GM23338 (cell line): Measurements from ENCODE around the gene CLIP1. TPM values are rescaled to one million over a fixed set of nuclear protein-coding genes. Genes with fewer than 3 reads are reported as not detected.

Experiments
- ATAC-seq: fragments of 200-7000 bp; cut with Tn5 transposase; 3 replicates; pipeline ENCODE4 v1.9.1; 2020
- DNase-seq: peaks from one replicate; pipeline ENCODE4 v3.0.0-alpha.2; 2015; ENCODE audit warnings: low spot score
- H2AFZ ChIP-seq: fragments of 200-600 bp; sonication (generic); 2 replicates; pipeline ENCODE4 v1.8.0; 2016; ENCODE audit warnings: antibody characterized with exemption, mild to moderate bottlenecking, moderate library complexity
- H3F3A ChIP-seq: fragments of 200-600 bp; sonication (generic); replicated peaks from 2 replicates; pipeline ENCODE4 v1.8.0; 2017; ENCODE audit warnings: antibody characterized with exemption, mixed run types, low read depth
- H3K27ac ChIP-seq: fragments of 200-600 bp; sonication (generic); 2 replicates; pipeline ENCODE4 v1.6.1; 2016; ENCODE audit warnings: low read depth
- H3K27me3 ChIP-seq: fragments of 200-600 bp; sonication (generic); 2 replicates; pipeline ENCODE4 v1.8.0; 2016; ENCODE audit warnings: mild to moderate bottlenecking, mixed run types, moderate library complexity; ENCODE audit not compliant: insufficient read depth
- H3K36me3 ChIP-seq: fragments of 200-600 bp; sonication (generic); 2 replicates; pipeline ENCODE4 v1.8.0; 2016; ENCODE audit warnings: mild to moderate bottlenecking; ENCODE audit not compliant: insufficient read depth
- H3K4me1 ChIP-seq: fragments of 200-600 bp; sonication (generic); 2 replicates; pipeline ENCODE4 v1.8.0; 2016; ENCODE audit warnings: mild to moderate bottlenecking, moderate library complexity; ENCODE audit not compliant: insufficient read depth
- H3K4me2 ChIP-seq: fragments of 200-600 bp; sonication (generic); 2 replicates; pipeline ENCODE4 v1.7.1; 2017; ENCODE audit warnings: mixed run types
- H3K4me3 ChIP-seq: fragments of 200-600 bp; sonication (generic); 2 replicates; pipeline ENCODE4 v1.6.1; 2016; ENCODE audit warnings: mixed run types
- H3K79me2 ChIP-seq: fragments of 200-600 bp; sonication (generic); replicated peaks from 2 replicates; pipeline ENCODE4 v1.8.0; 2017; ENCODE audit warnings: mild to moderate bottlenecking; ENCODE audit not compliant: insufficient read depth
- H3K9me2 ChIP-seq: fragments of 200-600 bp; sonication (generic); 2 replicates; pipeline ENCODE4 v1.8.0; 2017; ENCODE audit not compliant: insufficient read depth
- H4K20me1 ChIP-seq: fragments of 200-600 bp; sonication (generic); replicated peaks from 2 replicates; pipeline ENCODE4 v1.8.0; 2017; ENCODE audit warnings: mild to moderate bottlenecking; ENCODE audit not compliant: insufficient read depth
- H3K27ac Mint-ChIP-seq: 2 replicates; pipeline ENCODE4 v1.8.0; 2020; ENCODE audit warnings: inconsistent platforms, mild to moderate bottlenecking, moderate library complexity, mixed read lengths
- H3K27me3 Mint-ChIP-seq: 3 replicates; pipeline ENCODE4 v1.8.0; 2022; ENCODE audit warnings: low read depth, mild to moderate bottlenecking, moderate library complexity, mixed read lengths, inconsistent platforms; ENCODE audit not compliant: insufficient read depth, poor library complexity
- H3K36me3 Mint-ChIP-seq: 3 replicates; pipeline ENCODE4 v1.8.0; 2021; ENCODE audit warnings: low read depth, mild to moderate bottlenecking, inconsistent platforms, moderate library complexity, mixed read lengths
- H3K4me1 Mint-ChIP-seq: 3 replicates; pipeline ENCODE4 v1.8.0; 2020; ENCODE audit warnings: mild to moderate bottlenecking, inconsistent platforms, mixed read lengths
- H3K4me3 Mint-ChIP-seq: 3 replicates; pipeline ENCODE4 v1.8.0; 2021; ENCODE audit warnings: moderate library complexity, mild to moderate bottlenecking, inconsistent platforms, mixed read lengths
- H3K9me3 Mint-ChIP-seq: 3 replicates; pipeline ENCODE4 v1.8.0; 2020; ENCODE audit warnings: moderate library complexity, mild to moderate bottlenecking, inconsistent platforms, mixed read lengths
- CREB1 ChIP-seq: fragments of 250-450 bp; sonication (Bioruptor Pico); IDR thresholded peaks from 2 replicates; pipeline ENCODE4 v1.5.0; 2020; ENCODE audit warnings: low read depth, mild to moderate bottlenecking, moderate library complexity
- JUNB ChIP-seq: IDR thresholded peaks from one replicate; pipeline ENCODE4 v1.6.1; 2016; ENCODE audit warnings: antibody characterized with exemption; ENCODE audit not compliant: unreplicated experiment
- POLR2AphosphoS5 ChIP-seq: IDR thresholded peaks from 2 replicates; pipeline ENCODE4 v1.6.1; 2016; ENCODE audit warnings: antibody characterized with exemption, low read depth
- STAT1 ChIP-seq: IDR thresholded peaks from one replicate; pipeline ENCODE4 v1.6.1; 2016; ENCODE audit warnings: antibody characterized with exemption; ENCODE audit not compliant: unreplicated experiment
- ZNF114 ChIP-seq: fragments of 250-450 bp; sonication (Bioruptor Pico); IDR thresholded peaks from 2 replicates; pipeline ENCODE4 v1.5.0; 2020; ENCODE audit warnings: mild to moderate bottlenecking, moderate library complexity
- polyA plus RNA-seq: library from polyadenylated mRNA; unstranded; fragments of >200 nt; fragmentation: Nextera tagmentation; extraction: Ambion mirVana; gene quantifications from 2 replicates; pipeline ENCODE4 v1.2.1, GENCODE V29; 2016
- total RNA-seq: library from RNA; depleted of rRNA; stranded (reverse); fragments of >200 nt; shearing (Covaris generic); gene quantifications from 2 replicates; pipeline ENCODE4 v1.2.3, GENCODE V29; 2014
- TF ChIP-seq, protein P1 (sequence below): IDR thresholded peaks from one replicate; pipeline ENCODE4 v1.6.1; 2018; ENCODE audit warnings: antibody characterized with exemption; ENCODE audit not compliant: unreplicated experiment
- TF ChIP-seq, protein P2 (sequence below): IDR thresholded peaks from 2 replicates; pipeline ENCODE4 v1.6.1; 2016; ENCODE audit warnings: antibody characterized with exemption
- TF ChIP-seq, protein P3 (sequence below): fragments of 250-450 bp; sonication (Bioruptor Pico); IDR thresholded peaks from 2 replicates; pipeline ENCODE4 v1.5.0; 2020; ENCODE audit warnings: mild to moderate bottlenecking, moderate library complexity

CLIP1 gene
- total and polyA plus RNA-seq, 2 experiments from 2014 or later = 11.5 to 21.1 TPM

DNA sequence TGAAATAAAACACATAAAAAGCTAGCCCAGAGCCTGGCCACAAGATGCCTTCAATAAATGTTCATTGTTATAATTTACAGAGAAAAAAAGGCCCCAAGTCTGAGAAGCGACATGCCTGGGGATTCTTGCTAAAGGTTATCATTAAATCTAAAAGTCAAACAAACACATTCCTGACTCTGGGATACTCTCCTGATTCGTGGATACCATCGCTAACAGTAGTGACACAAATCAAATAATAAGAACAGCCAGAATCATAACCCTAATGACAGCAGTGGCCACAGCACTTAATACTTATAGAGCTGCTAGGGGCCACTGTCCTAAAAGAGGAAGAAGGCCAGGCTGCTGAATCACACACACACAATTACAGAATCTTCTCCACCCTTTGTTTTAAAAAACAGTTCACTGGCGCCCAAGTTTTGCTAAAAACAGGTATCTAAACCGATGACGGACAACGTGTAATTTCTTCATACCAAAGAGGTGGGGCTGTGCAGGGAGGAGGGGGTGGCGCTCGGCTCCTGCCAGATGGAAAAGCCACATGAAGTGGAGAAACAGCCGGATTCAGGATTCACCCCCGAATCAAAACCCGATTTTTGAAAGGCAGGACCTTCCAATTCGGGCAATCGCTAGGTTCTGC is 1.2 kb downstream of the CLIP1 start (continued):
- TF ChIP-seq, protein P1, sequence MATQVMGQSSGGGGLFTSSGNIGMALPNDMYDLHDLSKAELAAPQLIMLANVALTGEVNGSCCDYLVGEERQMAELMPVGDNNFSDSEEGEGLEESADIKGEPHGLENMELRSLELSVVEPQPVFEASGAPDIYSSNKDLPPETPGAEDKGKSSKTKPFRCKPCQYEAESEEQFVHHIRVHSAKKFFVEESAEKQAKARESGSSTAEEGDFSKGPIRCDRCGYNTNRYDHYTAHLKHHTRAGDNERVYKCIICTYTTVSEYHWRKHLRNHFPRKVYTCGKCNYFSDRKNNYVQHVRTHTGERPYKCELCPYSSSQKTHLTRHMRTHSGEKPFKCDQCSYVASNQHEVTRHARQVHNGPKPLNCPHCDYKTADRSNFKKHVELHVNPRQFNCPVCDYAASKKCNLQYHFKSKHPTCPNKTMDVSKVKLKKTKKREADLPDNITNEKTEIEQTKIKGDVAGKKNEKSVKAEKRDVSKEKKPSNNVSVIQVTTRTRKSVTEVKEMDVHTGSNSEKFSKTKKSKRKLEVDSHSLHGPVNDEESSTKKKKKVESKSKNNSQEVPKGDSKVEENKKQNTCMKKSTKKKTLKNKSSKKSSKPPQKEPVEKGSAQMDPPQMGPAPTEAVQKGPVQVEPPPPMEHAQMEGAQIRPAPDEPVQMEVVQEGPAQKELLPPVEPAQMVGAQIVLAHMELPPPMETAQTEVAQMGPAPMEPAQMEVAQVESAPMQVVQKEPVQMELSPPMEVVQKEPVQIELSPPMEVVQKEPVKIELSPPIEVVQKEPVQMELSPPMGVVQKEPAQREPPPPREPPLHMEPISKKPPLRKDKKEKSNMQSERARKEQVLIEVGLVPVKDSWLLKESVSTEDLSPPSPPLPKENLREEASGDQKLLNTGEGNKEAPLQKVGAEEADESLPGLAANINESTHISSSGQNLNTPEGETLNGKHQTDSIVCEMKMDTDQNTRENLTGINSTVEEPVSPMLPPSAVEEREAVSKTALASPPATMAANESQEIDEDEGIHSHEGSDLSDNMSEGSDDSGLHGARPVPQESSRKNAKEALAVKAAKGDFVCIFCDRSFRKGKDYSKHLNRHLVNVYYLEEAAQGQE = no peak
- TF ChIP-seq STAT1 = no peak
- TF ChIP-seq, protein P2, sequence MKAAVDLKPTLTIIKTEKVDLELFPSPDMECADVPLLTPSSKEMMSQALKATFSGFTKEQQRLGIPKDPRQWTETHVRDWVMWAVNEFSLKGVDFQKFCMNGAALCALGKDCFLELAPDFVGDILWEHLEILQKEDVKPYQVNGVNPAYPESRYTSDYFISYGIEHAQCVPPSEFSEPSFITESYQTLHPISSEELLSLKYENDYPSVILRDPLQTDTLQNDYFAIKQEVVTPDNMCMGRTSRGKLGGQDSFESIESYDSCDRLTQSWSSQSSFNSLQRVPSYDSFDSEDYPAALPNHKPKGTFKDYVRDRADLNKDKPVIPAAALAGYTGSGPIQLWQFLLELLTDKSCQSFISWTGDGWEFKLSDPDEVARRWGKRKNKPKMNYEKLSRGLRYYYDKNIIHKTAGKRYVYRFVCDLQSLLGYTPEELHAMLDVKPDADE = no peak
- TF ChIP-seq POLR2AphosphoS5 = no peak

DNA sequence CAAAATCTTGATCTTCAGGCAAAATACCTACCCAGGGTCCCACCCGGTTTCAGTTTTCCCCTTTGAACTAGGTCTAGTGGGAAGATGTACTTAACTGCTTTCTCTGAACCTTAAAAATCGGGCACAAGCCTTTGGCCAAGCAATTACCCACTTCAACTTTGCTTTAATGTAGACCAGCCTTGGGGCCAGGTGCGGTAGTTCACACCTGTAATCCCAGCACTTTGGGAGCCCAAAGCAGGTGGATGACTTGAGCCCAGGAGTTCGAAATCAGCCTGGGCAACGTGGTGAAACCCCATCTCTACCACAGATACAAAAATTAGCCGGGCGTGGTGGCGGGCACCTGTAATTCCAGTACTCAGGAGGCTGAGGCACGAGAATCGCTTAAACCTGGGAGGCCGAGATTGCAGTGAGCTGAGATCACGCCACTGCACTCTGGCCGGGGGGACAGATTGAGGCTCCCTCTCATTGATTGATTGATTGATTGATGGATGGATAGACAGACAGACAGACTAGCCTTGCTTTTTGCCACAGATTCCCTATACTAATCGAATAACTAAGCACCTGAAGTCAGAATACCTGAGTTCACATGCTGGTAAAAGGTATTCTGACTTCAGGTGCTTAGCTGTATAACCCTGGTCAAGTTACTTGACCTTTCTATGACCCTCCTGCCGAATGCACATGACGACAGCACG is 1.9 kb downstream of the CLIP1 start:
- H3K4me1 ChIP-seq = peaks cover 14% of the 10 kb centered on the region
- H3K4me2 ChIP-seq = peak overlapping the region; percentile 96
- peak overlapping the region; percentile 87 for H3K4me3 Mint-ChIP-seq
- ATAC-seq = no peak
- no peaks in the 10 kb centered on the region; the same call in 2 of the 3 replicates for H3K36me3 Mint-ChIP-seq
- H3K9me3 Mint-ChIP-seq = no peaks in the 10 kb centered on the region
- H3K27me3 ChIP-seq = peaks cover 17% of the 10 kb centered on the region; the same call in 1 of the 2 replicates
- no peaks in the 10 kb centered on the region for H3K9me2 ChIP-seq
- no peak overlapping the region for H3K27ac ChIP-seq
- no peaks in the 10 kb centered on the region for H3K36me3 ChIP-seq
- H3F3A ChIP-seq = peaks cover 17% of the 10 kb centered on the region
- peaks cover 25% of the 10 kb centered on the region; the same call in 1 of the 2 replicates for H3K79me2 ChIP-seq
- peak overlapping the region; percentile 90 for H3K4me3 ChIP-seq
- peaks cover 20% of the 10 kb centered on the region for H3K4me1 Mint-ChIP-seq
- H3K27me3 Mint-ChIP-seq = peaks cover 11% of the 10 kb centered on the region
- no peak overlapping the region for H3K27ac Mint-ChIP-seq
- no peaks in the 10 kb centered on the region; the same call in none of the 2 replicates for H4K20me1 ChIP-seq
- H2AFZ ChIP-seq = no peak overlapping the region
- DNase-seq = no peak
- TF ChIP-seq, protein P3, sequence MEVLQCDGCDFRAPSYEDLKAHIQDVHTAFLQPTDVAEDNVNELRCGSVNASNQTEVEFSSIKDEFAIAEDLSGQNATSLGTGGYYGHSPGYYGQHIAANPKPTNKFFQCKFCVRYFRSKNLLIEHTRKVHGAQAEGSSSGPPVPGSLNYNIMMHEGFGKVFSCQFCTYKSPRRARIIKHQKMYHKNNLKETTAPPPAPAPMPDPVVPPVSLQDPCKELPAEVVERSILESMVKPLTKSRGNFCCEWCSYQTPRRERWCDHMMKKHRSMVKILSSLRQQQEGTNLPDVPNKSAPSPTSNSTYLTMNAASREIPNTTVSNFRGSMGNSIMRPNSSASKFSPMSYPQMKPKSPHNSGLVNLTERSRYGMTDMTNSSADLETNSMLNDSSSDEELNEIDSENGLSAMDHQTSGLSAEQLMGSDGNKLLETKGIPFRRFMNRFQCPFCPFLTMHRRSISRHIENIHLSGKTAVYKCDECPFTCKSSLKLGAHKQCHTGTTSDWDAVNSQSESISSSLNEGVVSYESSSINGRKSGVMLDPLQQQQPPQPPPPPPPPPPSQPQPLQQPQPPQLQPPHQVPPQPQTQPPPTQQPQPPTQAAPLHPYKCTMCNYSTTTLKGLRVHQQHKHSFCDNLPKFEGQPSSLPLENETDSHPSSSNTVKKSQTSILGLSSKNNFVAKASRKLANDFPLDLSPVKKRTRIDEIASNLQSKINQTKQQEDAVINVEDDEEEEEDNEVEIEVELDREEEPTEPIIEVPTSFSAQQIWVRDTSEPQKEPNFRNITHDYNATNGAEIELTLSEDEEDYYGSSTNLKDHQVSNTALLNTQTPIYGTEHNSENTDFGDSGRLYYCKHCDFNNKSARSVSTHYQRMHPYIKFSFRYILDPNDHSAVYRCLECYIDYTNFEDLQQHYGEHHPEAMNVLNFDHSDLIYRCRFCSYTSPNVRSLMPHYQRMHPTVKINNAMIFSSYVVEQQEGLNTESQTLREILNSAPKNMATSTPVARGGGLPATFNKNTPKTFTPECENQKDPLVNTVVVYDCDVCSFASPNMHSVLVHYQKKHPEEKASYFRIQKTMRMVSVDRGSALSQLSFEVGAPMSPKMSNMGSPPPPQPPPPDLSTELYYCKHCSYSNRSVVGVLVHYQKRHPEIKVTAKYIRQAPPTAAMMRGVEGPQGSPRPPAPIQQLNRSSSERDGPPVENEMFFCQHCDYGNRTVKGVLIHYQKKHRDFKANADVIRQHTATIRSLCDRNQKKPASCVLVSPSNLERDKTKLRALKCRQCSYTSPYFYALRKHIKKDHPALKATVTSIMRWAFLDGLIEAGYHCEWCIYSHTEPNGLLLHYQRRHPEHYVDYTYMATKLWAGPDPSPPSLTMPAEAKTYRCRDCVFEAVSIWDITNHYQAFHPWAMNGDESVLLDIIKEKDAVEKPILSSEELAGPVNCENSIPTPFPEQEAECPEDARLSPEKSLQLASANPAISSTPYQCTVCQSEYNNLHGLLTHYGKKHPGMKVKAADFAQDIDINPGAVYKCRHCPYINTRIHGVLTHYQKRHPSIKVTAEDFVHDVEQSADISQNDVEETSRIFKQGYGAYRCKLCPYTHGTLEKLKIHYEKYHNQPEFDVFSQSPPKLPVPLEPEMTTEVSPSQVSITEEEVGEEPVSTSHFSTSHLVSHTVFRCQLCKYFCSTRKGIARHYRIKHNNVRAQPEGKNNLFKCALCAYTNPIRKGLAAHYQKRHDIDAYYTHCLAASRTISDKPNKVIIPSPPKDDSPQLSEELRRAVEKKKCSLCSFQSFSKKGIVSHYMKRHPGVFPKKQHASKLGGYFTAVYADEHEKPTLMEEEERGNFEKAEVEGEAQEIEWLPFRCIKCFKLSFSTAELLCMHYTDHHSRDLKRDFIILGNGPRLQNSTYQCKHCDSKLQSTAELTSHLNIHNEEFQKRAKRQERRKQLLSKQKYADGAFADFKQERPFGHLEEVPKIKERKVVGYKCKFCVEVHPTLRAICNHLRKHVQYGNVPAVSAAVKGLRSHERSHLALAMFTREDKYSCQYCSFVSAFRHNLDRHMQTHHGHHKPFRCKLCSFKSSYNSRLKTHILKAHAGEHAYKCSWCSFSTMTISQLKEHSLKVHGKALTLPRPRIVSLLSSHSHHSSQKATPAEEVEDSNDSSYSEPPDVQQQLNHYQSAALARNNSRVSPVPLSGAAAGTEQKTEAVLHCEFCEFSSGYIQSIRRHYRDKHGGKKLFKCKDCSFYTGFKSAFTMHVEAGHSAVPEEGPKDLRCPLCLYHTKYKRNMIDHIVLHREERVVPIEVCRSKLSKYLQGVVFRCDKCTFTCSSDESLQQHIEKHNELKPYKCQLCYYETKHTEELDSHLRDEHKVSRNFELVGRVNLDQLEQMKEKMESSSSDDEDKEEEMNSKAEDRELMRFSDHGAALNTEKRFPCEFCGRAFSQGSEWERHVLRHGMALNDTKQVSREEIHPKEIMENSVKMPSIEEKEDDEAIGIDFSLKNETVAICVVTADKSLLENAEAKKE = no peak
- TF ChIP-seq CREB1 (no peak), STAT1 (no peak), JUNB (no peak), ZNF114 (CRISPR knock-in tag) (no peak)
- TF ChIP-seq, protein P1 = no peak
